Testis (tissue), 2 donors: ENCODE measurements around the gene TAF6.

Source experiments
- POLR2A ChIP-seq: fragments of 450-650 bp; IDR thresholded peaks from one replicate; pipeline ENCODE4 v1.6.1; 2017; ENCODE audit warnings: antibody characterized with exemption, mild to moderate bottlenecking, moderate library complexity
- TF ChIP-seq, protein P1 (sequence below), 3 experiments: fragments of 450-650 bp in 2 of 3; fragments of 200-600 bp in 1 of 3; sonication (generic) in 1 of 3; IDR thresholded peaks; one replicate each; pipeline ENCODE4 v1.5.1; 2016 to 2019; ENCODE audit warnings: antibody characterized with exemption in 3 of 3, mild to moderate bottlenecking in 2 of 3, moderate library complexity in 1 of 3

DNA sequence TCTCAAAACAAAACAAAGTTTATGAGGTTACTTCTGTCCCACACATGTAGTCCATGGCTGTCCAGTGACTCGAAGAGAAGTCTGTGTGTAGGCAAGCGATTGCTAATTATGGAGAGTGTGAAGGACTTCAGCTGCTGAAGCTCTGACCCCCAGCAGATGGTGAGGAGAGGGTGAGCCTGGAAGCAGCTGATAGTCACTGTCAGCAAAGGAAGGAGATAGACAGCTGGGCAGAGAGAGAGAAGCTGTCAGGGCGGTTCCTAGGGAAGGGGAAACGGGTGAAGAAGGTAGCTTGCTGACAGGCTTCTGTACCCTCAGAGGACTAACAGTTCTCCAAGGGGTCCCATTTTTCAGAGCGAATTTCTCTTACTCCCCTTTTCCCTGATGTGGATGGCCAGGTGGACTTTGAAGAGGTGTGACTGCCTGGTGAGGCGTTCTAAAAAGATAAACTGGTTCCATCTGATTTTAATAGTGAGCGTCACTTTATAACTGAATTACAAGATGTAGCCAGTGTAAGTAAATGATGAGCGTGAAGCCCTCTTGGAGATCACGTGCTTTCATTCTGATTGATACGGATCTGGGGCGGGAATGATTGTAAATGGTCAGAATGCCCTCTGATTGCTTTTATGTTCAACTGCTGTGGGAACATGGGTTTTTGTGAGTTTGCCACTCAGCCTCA lies 57.5 kb downstream of the TAF6 start:
- no peak for TF ChIP-seq POLR2A
- TF ChIP-seq, protein P1, sequence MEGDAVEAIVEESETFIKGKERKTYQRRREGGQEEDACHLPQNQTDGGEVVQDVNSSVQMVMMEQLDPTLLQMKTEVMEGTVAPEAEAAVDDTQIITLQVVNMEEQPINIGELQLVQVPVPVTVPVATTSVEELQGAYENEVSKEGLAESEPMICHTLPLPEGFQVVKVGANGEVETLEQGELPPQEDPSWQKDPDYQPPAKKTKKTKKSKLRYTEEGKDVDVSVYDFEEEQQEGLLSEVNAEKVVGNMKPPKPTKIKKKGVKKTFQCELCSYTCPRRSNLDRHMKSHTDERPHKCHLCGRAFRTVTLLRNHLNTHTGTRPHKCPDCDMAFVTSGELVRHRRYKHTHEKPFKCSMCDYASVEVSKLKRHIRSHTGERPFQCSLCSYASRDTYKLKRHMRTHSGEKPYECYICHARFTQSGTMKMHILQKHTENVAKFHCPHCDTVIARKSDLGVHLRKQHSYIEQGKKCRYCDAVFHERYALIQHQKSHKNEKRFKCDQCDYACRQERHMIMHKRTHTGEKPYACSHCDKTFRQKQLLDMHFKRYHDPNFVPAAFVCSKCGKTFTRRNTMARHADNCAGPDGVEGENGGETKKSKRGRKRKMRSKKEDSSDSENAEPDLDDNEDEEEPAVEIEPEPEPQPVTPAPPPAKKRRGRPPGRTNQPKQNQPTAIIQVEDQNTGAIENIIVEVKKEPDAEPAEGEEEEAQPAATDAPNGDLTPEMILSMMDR (IDR thresholded peaks at IDR 0.05) = no peak
